ENCODE results near the gene PADI2.

PADI2 gene

GRCh38 chr1:17137441-17137840 is 18.2 kb upstream of the PADI2 start:
- no peak for DNase-seq

GRCh38 chr1:17136936-17137335 is 17.7 kb upstream of the PADI2 start:
- DNase-seq = no peak

GRCh38 chr1:17136145-17136544 is 16.9 kb upstream of the PADI2 start:
- no peak for DNase-seq

GRCh38 chr1:17135530-17135929 is 16.3 kb upstream of the PADI2 start:
- DNase-seq = no peak

- DNase-seq = no peak
These were observed 15.5 kb upstream of the PADI2 start for GRCh38 chr1:17134724-17135123.

GRCh38 chr1:17134034-17134433 is 14.8 kb upstream of the PADI2 start:
- DNase-seq = no peak

GRCh38 chr1:17130138-17130635 is 10.9 kb upstream of the PADI2 start:
- no peak for DNase-seq

- DNase-seq = no peak
These were observed 9.1 kb upstream of the PADI2 start for GRCh38 chr1:17128361-17128760.

GRCh38 chr1:17125756-17126237 is 6.5 kb upstream of the PADI2 start:
- DNase-seq = peak; percentile 90

- DNase-seq = no peak
These were observed 4.2 kb upstream of the PADI2 start for GRCh38 chr1:17123196-17124045.

GRCh38 chr1:17122521-17123164 is 3.4 kb upstream of the PADI2 start:
- no peak for DNase-seq

GRCh38 chr1:17121881-17122280 is 2.6 kb upstream of the PADI2 start:
- DNase-seq = no peak

- no peak for DNase-seq
These were observed 1.9 kb upstream of the PADI2 start for GRCh38 chr1:17120962-17121837.

- DNase-seq = no peak
These were observed 1.2 kb upstream of the PADI2 start for GRCh38 chr1:17120481-17120877.

- no peak for DNase-seq
These were observed 676 bp upstream of the PADI2 start for GRCh38 chr1:17119773-17120480.

- peak; percentile 47 for DNase-seq
These were observed 560 bp downstream of the PADI2 start for GRCh38 chr1:17118706-17119075.

- no peak for DNase-seq
These were observed 983 bp downstream of the PADI2 start for GRCh38 chr1:17118268-17118667.

GRCh38 chr1:17117451-17118265 is 1.6 kb downstream of the PADI2 start:
- no peak for DNase-seq

GRCh38 chr1:17116643-17117042 is 2.6 kb downstream of the PADI2 start:
- DNase-seq = no peak

- no peak for DNase-seq
These were observed 5.3 kb downstream of the PADI2 start for GRCh38 chr1:17113963-17114362.

- DNase-seq = no peak
These were observed 6.6 kb downstream of the PADI2 start for GRCh38 chr1:17112496-17113236.
